ENCODE data around the gene SDHAF2. TPM values are rescaled to one million over a fixed set of nuclear protein-coding genes. Genes with fewer than 3 reads are reported as not detected.

Gene SDHAF2
- total and polyA plus RNA-seq, 9 of the 15 experiments (the other 6 are each of a cell fraction or from before 2014, with no cell fraction given), result 21.2 to 144 (median 40.4) TPM

DNA sequence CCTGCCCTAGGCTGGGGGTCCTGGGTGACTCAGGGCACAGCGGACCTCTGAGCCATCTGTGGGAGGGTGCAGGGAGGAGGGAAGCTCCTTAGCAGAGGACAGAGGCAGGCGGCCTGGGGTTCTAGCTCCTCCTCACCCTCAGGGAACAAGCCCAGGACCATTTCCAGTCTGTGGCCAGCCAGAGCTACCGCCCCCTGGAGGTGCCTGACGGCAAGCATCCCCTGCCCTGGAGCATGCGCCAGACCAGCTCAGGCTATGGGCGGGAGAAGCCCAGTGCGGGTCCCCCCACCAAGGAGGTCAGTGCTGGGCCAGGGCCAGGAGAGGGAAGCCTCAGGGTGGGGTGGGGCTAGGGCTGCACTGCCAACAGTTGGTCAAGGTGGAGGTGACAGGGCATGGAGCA is 52.6 kb downstream of the SDHAF2 start (continued):
- TF ChIP-seq, protein P1, sequence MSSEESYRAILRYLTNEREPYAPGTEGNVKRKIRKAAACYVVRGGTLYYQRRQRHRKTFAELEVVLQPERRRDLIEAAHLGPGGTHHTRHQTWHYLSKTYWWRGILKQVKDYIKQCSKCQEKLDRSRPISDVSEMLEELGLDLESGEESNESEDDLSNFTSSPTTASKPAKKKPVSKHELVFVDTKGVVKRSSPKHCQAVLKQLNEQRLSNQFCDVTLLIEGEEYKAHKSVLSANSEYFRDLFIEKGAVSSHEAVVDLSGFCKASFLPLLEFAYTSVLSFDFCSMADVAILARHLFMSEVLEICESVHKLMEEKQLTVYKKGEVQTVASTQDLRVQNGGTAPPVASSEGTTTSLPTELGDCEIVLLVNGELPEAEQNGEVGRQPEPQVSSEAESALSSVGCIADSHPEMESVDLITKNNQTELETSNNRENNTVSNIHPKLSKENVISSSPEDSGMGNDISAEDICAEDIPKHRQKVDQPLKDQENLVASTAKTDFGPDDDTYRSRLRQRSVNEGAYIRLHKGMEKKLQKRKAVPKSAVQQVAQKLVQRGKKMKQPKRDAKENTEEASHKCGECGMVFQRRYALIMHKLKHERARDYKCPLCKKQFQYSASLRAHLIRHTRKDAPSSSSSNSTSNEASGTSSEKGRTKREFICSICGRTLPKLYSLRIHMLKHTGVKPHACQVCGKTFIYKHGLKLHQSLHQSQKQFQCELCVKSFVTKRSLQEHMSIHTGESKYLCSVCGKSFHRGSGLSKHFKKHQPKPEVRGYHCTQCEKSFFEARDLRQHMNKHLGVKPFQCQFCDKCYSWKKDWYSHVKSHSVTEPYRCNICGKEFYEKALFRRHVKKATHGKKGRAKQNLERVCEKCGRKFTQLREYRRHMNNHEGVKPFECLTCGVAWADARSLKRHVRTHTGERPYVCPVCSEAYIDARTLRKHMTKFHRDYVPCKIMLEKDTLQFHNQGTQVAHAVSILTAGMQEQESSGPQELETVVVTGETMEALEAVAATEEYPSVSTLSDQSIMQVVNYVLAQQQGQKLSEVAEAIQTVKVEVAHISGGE (CRISPR knock-in tag; IDR thresholded peaks at IDR 0.05), result no peak
- TF ChIP-seq, protein P2, sequence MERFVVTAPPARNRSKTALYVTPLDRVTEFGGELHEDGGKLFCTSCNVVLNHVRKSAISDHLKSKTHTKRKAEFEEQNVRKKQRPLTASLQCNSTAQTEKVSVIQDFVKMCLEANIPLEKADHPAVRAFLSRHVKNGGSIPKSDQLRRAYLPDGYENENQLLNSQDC (CRISPR knock-in tag; IDR thresholded peaks at IDR 0.05), result no peak
- TF ChIP-seq, protein P3, sequence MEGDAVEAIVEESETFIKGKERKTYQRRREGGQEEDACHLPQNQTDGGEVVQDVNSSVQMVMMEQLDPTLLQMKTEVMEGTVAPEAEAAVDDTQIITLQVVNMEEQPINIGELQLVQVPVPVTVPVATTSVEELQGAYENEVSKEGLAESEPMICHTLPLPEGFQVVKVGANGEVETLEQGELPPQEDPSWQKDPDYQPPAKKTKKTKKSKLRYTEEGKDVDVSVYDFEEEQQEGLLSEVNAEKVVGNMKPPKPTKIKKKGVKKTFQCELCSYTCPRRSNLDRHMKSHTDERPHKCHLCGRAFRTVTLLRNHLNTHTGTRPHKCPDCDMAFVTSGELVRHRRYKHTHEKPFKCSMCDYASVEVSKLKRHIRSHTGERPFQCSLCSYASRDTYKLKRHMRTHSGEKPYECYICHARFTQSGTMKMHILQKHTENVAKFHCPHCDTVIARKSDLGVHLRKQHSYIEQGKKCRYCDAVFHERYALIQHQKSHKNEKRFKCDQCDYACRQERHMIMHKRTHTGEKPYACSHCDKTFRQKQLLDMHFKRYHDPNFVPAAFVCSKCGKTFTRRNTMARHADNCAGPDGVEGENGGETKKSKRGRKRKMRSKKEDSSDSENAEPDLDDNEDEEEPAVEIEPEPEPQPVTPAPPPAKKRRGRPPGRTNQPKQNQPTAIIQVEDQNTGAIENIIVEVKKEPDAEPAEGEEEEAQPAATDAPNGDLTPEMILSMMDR (IDR thresholded peaks at IDR 0.05 in 2 of 3, conservative IDR thresholded peaks at IDR 0.05 in 1 of 3; ENCODE audit: insufficient read depth in 2 of 3, low read depth in 1 of 3, low read length in 3 of 3), result peak; percentile 75 to 85 (median 79)
- 0 out of 4 replicates have a peak, but pooled peaks of 1 of the 2 experiments have one; percentile 22 for TF ChIP-seq RCOR1 (IDR thresholded peaks at IDR 0.05; ENCODE audit: borderline replicate concordance in 1 of 2, low read depth in 2 of 2, low read length in 2 of 2)
- TF ChIP-seq, protein P4, sequence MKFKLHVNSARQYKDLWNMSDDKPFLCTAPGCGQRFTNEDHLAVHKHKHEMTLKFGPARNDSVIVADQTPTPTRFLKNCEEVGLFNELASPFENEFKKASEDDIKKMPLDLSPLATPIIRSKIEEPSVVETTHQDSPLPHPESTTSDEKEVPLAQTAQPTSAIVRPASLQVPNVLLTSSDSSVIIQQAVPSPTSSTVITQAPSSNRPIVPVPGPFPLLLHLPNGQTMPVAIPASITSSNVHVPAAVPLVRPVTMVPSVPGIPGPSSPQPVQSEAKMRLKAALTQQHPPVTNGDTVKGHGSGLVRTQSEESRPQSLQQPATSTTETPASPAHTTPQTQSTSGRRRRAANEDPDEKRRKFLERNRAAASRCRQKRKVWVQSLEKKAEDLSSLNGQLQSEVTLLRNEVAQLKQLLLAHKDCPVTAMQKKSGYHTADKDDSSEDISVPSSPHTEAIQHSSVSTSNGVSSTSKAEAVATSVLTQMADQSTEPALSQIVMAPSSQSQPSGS (CRISPR knock-in tag; IDR thresholded peaks at IDR 0.05), result no peak
- TF ChIP-seq KLF10 (CRISPR knock-in tag; IDR thresholded peaks at IDR 0.05), result no peak
- no peak for TF ChIP-seq MYBL2 (IDR thresholded peaks at IDR 0.05; ENCODE audit: low read depth)
- no peak for TF ChIP-seq MYBL2 (CRISPR knock-in tag; IDR thresholded peaks at IDR 0.05; ENCODE audit: borderline replicate concordance)
- TF ChIP-seq, protein P5, sequence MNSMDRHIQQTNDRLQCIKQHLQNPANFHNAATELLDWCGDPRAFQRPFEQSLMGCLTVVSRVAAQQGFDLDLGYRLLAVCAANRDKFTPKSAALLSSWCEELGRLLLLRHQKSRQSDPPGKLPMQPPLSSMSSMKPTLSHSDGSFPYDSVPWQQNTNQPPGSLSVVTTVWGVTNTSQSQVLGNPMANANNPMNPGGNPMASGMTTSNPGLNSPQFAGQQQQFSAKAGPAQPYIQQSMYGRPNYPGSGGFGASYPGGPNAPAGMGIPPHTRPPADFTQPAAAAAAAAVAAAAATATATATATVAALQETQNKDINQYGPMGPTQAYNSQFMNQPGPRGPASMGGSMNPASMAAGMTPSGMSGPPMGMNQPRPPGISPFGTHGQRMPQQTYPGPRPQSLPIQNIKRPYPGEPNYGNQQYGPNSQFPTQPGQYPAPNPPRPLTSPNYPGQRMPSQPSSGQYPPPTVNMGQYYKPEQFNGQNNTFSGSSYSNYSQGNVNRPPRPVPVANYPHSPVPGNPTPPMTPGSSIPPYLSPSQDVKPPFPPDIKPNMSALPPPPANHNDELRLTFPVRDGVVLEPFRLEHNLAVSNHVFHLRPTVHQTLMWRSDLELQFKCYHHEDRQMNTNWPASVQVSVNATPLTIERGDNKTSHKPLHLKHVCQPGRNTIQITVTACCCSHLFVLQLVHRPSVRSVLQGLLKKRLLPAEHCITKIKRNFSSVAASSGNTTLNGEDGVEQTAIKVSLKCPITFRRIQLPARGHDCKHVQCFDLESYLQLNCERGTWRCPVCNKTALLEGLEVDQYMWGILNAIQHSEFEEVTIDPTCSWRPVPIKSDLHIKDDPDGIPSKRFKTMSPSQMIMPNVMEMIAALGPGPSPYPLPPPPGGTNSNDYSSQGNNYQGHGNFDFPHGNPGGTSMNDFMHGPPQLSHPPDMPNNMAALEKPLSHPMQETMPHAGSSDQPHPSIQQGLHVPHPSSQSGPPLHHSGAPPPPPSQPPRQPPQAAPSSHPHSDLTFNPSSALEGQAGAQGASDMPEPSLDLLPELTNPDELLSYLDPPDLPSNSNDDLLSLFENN (IDR thresholded peaks at IDR 0.05; ENCODE audit: low read depth in 2 of 2, low read length in 2 of 2), result no peak
- TF ChIP-seq, protein P6, sequence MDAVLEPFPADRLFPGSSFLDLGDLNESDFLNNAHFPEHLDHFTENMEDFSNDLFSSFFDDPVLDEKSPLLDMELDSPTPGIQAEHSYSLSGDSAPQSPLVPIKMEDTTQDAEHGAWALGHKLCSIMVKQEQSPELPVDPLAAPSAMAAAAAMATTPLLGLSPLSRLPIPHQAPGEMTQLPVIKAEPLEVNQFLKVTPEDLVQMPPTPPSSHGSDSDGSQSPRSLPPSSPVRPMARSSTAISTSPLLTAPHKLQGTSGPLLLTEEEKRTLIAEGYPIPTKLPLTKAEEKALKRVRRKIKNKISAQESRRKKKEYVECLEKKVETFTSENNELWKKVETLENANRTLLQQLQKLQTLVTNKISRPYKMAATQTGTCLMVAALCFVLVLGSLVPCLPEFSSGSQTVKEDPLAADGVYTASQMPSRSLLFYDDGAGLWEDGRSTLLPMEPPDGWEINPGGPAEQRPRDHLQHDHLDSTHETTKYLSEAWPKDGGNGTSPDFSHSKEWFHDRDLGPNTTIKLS (IDR thresholded peaks at IDR 0.05; ENCODE audit: borderline replicate concordance, low read depth), result no peak
- 0 out of 2 replicates have a peak, but pooled peaks have one; percentile 7 for TF ChIP-seq NFIC (IDR thresholded peaks at IDR 0.05)
- 0 out of 2 replicates have a peak, but pooled peaks have one; percentile 54 for TF ChIP-seq RB1 (IDR thresholded peaks at IDR 0.05; ENCODE audit: low read depth)
- peak; percentile 90 to 92 for TF ChIP-seq NRF1 (conservative IDR thresholded peaks at IDR 0.05 in 1 of 2, IDR thresholded peaks at IDR 0.05 in 1 of 2)
- no peak for TF ChIP-seq ZNF3 (CRISPR knock-in tag; IDR thresholded peaks at IDR 0.05)
